Measurements from ENCODE around the gene LMNA.
"Not testable (repeated sequence)": the region's sequence is repeated elsewhere in the genome, so short reads cannot be mapped to it uniquely, and the experiment has no call there.

Gene LMNA

DNA sequence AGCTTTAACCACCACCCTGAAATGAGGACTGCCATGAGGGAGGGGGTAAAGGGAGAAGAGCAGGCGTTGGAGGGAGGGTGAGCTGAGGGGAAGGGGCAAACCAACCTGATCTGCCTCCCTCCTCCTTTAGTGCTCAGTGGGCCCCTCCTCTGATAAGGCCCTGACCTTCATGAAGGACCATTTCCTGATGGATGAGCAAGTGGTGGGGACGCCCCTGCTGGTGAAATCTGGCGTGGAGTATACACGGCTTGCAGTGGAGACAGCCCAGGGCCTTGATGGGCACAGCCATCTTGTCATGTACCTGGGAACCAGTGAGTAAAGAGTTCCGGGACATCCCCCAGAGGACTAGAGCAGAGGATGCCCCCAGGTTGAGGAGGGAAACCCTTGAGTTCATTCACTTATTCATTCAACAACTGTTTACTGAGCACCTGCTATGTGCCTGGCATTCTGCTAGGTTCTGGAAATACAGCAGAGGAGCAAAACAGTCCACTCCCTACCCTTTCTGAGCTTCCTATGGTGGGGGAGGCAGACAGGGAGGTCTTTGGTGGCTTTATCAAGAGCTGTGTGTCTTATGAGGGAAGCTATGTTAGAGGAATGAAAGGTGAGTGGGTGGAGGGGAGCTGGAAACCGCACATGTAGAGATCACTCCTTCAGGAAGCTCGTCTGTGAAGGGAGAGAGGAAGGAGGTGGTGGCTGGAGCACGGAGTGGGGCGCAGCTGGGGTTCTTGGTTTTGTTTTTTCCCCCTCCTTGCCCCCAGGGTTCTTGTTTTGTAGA lies 58.4 kb downstream of the LMNA start:
- no peak for DNase-seq

DNA sequence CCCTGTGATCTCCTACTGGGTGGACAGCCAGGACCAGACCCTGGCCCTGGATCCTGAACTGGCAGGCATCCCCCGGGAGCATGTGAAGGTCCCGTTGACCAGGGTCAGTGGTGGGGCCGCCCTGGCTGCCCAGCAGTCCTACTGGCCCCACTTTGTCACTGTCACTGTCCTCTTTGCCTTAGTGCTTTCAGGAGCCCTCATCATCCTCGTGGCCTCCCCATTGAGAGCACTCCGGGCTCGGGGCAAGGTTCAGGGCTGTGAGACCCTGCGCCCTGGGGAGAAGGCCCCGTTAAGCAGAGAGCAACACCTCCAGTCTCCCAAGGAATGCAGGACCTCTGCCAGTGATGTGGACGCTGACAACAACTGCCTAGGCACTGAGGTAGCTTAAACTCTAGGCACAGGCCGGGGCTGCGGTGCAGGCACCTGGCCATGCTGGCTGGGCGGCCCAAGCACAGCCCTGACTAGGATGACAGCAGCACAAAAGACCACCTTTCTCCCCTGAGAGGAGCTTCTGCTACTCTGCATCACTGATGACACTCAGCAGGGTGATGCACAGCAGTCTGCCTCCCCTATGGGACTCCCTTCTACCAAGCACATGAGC lies 62.2 kb downstream of the LMNA start:
- no peak for DNase-seq

GRCh38 chr1:156177919-156178654 lies 63.6 kb downstream of the LMNA start:
- no peak for DNase-seq

- no peak for DNase-seq
Observed at GRCh38 chr1:156180471-156180870, 66.0 kb downstream of the LMNA start.

DNA sequence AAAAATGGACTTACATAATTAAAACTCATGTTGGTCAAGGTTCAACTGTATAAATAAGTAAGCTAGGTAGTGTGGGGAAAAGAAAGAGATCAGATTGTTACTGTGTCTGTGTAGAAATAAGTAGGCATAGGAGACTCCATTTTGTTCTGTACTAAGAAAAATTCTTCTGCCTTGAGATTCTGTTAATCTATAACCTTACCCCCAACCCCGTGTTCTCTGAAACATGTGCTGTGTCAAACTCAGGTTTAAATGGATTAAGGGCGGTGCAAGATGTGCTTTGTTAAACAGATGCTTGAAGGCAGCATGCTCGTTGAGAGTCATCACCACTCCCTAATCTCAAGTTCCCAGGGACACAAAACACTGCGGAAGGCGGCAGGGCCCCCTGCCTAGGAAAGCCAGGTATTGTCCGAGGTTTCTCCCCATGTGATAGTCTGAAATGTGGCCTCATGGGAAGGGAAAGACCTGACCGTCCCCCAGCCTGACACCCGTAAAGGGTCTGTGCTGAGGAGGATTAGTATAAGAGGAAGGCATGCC lies 66.9 kb downstream of the LMNA start:
- not testable (repeated sequence) for DNase-seq

DNA sequence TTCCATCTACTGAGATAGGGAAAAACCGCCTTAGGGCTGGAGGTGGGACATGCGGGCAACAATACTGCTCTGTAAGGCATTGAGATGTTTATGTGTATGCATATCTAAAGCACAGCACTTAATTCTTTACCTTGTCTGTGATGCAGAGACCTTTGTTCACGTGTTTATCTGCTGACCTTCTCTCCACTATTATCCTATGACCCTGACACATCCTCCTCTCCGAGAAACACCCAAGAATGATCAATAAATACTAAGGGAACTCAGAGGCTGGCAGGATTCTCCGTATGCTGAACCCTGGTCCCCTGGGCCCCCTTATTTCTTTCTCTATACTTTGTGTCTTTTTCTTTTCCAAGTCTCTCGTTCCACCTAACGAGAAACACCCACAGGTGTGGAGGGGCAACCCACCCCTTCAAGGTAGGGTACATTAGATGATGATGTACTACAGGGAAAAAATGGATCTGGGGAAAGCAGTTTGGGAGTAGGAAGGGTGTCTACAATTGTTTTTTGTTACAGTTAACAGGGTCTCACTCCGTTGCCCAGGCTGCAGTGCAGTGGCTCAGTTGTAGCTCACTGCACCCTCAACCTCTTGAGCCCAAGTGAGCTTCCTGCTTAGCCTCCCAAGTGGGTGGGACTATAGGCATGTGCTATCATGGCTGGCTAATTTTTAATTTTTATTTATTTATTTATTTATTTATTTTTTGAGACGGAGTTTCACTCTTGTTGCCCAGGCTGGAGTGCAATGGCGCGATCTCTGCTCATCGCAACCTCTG lies 67.7 kb downstream of the LMNA start:
- DNase-seq: not testable (repeated sequence)

GRCh38 chr1:156186347-156187177 lies 72.1 kb downstream of the LMNA start:
- not testable (repeated sequence) for DNase-seq
